Ectodermal cell (in vitro differentiated cells): ENCODE measurements around the gene PITPNM1.
"Not testable (repeated sequence)": the region's sequence is repeated elsewhere in the genome, so short reads cannot be mapped to it uniquely, and the experiment has no call there.

Source experiments
- H3K27ac ChIP-seq: 2 replicates; pipeline ENCODE4 v1.7.0; 2013; ENCODE audit warnings: mild to moderate bottlenecking, low read depth, low read length; ENCODE audit not compliant: insufficient read depth, poor library complexity, severe bottlenecking
- H3K27me3 ChIP-seq: 2 replicates; pipeline ENCODE4 v1.7.0; 2013; ENCODE audit warnings: mild to moderate bottlenecking, low read length; ENCODE audit not compliant: insufficient read depth, control insufficient read depth, poor library complexity, severe bottlenecking
- H3K36me3 ChIP-seq: one replicate; pipeline ENCODE4 v1.7.0; 2013; ENCODE audit warnings: low read length; ENCODE audit not compliant: control insufficient read depth, insufficient read depth
- H3K4me1 ChIP-seq: one replicate; pipeline ENCODE4 v1.7.0; 2013; ENCODE audit warnings: low read length; ENCODE audit not compliant: control insufficient read depth, insufficient read depth
- H3K4me3 ChIP-seq: 2 replicates; pipeline ENCODE4 v1.7.0; 2013; ENCODE audit warnings: low read depth, low read length, control low read depth; ENCODE audit not compliant: insufficient read depth
- H3K9me3 ChIP-seq: 2 replicates; pipeline ENCODE4 v1.7.0; 2013; ENCODE audit warnings: mild to moderate bottlenecking, low read length, moderate library complexity; ENCODE audit not compliant: control insufficient read depth
- WGBS, 2 experiments: methylation state at CpG; one replicate each; pipeline ENCODE4 v1.1.7; 2013; ENCODE audit warnings: missing lambda C conversion rate in 2 of 2; 5-methylcytosine and 5-hydroxymethylcytosine counted together

Gene PITPNM1

GRCh38 chr11:67489203-67489884 is 15.8 kb downstream of the PITPNM1 start:
- no peaks in the 10 kb centered on the region for H3K27me3 ChIP-seq
- no peaks in the 10 kb centered on the region for H3K9me3 ChIP-seq
- H3K4me1 ChIP-seq, result no peaks in the 10 kb centered on the region
- H3K4me3 ChIP-seq, result no peak overlapping the region
- no peak overlapping the region for H3K27ac ChIP-seq
- peaks cover 11% of the 10 kb centered on the region for H3K36me3 ChIP-seq
- 93 to 94% methylated on average over 25 of the region's 25 CpGs for WGBS, 2 experiments

- peaks cover 6% of the 10 kb centered on the region for H3K4me1 ChIP-seq
- no peaks in the 10 kb centered on the region for H3K36me3 ChIP-seq
- H3K27me3 ChIP-seq, result peaks cover 4% of the 10 kb centered on the region
- no peak overlapping the region for H3K4me3 ChIP-seq
- H3K9me3 ChIP-seq, result no peaks in the 10 kb centered on the region
- 94 to 95% methylated on average over 20 of the region's 20 CpGs for WGBS, 2 experiments
- H3K27ac ChIP-seq, result no peak overlapping the region
Measured at GRCh38 chr11:67486481-67487195, 18.5 kb downstream of the PITPNM1 start.

GRCh38 chr11:67485873-67486361 is 19.2 kb downstream of the PITPNM1 start:
- not testable (repeated sequence) for H3K36me3 ChIP-seq, H3K27me3 ChIP-seq, H3K27ac ChIP-seq, H3K4me3 ChIP-seq, H3K4me1 ChIP-seq, H3K9me3 ChIP-seq
- WGBS, 2 experiments, result 87 to 89% methylated on average over 7 of the region's 7 CpGs

GRCh38 chr11:67484847-67485311 is 20.3 kb downstream of the PITPNM1 start:
- Histone ChIP-seq H3K27me3 (peaks cover 4% of the 10 kb centered on the region), H3K36me3 (no peaks in the 10 kb centered on the region), H3K4me3 (no peak overlapping the region), H3K27ac (no peak overlapping the region), H3K9me3 (no peaks in the 10 kb centered on the region), H3K4me1 (peaks cover 6% of the 10 kb centered on the region)
- 89% methylated on average over 11 of the region's 11 CpGs for WGBS, 2 experiments

GRCh38 chr11:67483831-67484665 is 21.1 kb downstream of the PITPNM1 start:
- Histone ChIP-seq H3K9me3 (no peaks in the 10 kb centered on the region), H3K4me3 (no peak overlapping the region), H3K27ac (no peak overlapping the region), H3K4me1 (peaks cover 6% of the 10 kb centered on the region), H3K36me3 (no peaks in the 10 kb centered on the region), H3K27me3 (peaks cover 4% of the 10 kb centered on the region)
- WGBS, 2 experiments, result 93 to 94% methylated on average over 16 of the region's 16 CpGs

GRCh38 chr11:67482827-67483798 is 22.1 kb downstream of the PITPNM1 start, which contains the start of gene AIP:
Gene AIP, plus strand, starts transcription at chr11:67483026. Its CDS starts 133 bp downstream, at chr11:67483159.
- Histone ChIP-seq H3K9me3 (no peaks in the 10 kb centered on the region), H3K36me3 (no peaks in the 10 kb centered on the region), H3K27me3 (peaks cover 4% of the 10 kb centered on the region), H3K4me1 (peaks cover 6% of the 10 kb centered on the region), H3K4me3 (peak within 1 kb of the TSS; percentile 50), H3K27ac (peak within 1 kb of the TSS; percentile 47)
- WGBS, 2 experiments, result 10 to 11% methylated on average over 60 of the region's 60 CpGs

- H3K9me3 ChIP-seq, result no peaks in the 10 kb centered on the region
- no peaks in the 10 kb centered on the region for H3K36me3 ChIP-seq
- 82 to 85% methylated on average over 19 of the region's 19 CpGs for WGBS, 2 experiments
- H3K4me3 ChIP-seq, result peak overlapping the region; percentile 50
- H3K27ac ChIP-seq, result no peak overlapping the region
- peaks cover 6% of the 10 kb centered on the region for H3K4me1 ChIP-seq
- peaks cover 4% of the 10 kb centered on the region for H3K27me3 ChIP-seq
Measured at GRCh38 chr11:67482275-67482826, 22.8 kb downstream of the PITPNM1 start.

- not testable (repeated sequence) for H3K9me3 ChIP-seq, H3K27ac ChIP-seq, H3K4me1 ChIP-seq, H3K27me3 ChIP-seq, H3K36me3 ChIP-seq, H3K4me3 ChIP-seq
- 88 to 96% methylated on average over 11 to 12 of the region's 16 CpGs for WGBS, 2 experiments
Measured at GRCh38 chr11:67477344-67478050, 27.7 kb downstream of the PITPNM1 start.

- not testable (repeated sequence) for H3K4me1 ChIP-seq, H3K4me3 ChIP-seq, H3K36me3 ChIP-seq, H3K27ac ChIP-seq, H3K27me3 ChIP-seq, H3K9me3 ChIP-seq
- 92 to 94% methylated on average over 10 of the region's 10 CpGs for WGBS, 2 experiments
Measured at GRCh38 chr11:67476692-67477091, 28.5 kb downstream of the PITPNM1 start.
